Measurements from ENCODE around the gene WDR49. TPM values are rescaled to one million over a fixed set of nuclear protein-coding genes. Genes with fewer than 3 reads are reported as not detected.

The WDR49 gene
- total RNA-seq, 1 experiment from 2014 or later: 1.4 TPM

DNA sequence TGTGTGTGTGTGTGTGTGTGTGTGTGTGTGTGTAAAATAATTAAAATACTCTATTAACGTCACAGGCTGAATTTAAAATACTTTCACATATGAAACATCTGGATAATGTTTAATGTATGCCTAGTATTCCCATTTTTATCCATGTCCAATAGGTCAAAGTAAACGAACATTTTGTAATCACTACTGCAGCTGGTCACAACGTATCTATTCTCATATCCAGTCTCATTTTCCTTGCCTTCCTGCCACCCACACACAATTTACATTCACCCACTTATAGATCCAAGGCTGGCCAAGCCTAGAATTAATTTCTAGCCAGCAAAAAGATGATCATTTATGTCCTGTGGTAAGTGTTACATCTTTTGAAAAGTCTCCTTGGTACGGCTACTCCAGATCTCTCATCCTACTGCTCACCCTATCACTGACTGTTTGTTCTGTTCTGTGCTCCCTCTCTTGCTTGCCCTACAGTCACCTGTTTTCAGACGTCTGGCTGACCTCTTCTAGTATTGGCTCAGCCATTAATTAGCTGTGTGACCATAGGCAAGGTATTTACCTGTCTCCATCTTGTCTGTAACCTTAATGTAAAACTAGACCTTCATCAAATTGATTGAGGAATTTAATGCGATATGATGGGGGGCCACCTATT is 197.5 kb downstream of the WDR49 start:
- no peaks in the 10 kb centered on the region for H3K4me1 Mint-ChIP-seq (ENCODE audit: low read depth, unreplicated experiment)
- intact Hi-C loops (cut with micrococcal nuclease; ENCODE audit: unreplicated experiment): no loop called here

DNA sequence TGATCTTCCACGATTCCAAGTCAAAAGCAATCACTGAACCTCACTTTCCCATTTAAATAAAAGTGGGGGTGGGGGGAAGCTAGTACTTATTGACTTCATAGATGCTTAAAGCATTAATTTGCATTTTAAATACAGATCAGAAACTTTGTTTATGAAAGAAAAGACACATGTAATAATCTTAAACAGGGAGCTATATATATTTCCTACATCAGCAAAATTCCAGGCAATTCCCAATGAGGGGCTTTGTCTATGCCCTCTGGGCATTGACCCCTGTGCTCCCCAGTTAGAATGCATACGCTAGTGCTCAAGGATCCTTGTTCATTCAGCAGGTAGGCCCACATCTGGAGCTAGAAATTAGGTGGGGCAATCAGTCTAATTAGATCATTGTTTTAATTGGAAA is 199.9 kb downstream of the WDR49 start:
- Mint-ChIP-seq H3K4me1 (ENCODE audit: low read depth, unreplicated experiment) (no peaks in the 10 kb centered on the region), H3K27ac (ENCODE audit: unreplicated experiment) (no peak overlapping the region), H3K36me3 (ENCODE audit: insufficient read depth, unreplicated experiment) (no peaks in the 10 kb centered on the region), H3K9me3 (ENCODE audit: low read depth, unreplicated experiment) (peaks cover 2% of the 10 kb centered on the region), H3K27me3 (ENCODE audit: unreplicated experiment) (no peaks in the 10 kb centered on the region), H3K4me3 (ENCODE audit: low read depth, unreplicated experiment) (no peak overlapping the region)
- TF ChIP-seq, protein P1, sequence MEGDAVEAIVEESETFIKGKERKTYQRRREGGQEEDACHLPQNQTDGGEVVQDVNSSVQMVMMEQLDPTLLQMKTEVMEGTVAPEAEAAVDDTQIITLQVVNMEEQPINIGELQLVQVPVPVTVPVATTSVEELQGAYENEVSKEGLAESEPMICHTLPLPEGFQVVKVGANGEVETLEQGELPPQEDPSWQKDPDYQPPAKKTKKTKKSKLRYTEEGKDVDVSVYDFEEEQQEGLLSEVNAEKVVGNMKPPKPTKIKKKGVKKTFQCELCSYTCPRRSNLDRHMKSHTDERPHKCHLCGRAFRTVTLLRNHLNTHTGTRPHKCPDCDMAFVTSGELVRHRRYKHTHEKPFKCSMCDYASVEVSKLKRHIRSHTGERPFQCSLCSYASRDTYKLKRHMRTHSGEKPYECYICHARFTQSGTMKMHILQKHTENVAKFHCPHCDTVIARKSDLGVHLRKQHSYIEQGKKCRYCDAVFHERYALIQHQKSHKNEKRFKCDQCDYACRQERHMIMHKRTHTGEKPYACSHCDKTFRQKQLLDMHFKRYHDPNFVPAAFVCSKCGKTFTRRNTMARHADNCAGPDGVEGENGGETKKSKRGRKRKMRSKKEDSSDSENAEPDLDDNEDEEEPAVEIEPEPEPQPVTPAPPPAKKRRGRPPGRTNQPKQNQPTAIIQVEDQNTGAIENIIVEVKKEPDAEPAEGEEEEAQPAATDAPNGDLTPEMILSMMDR (IDR thresholded peaks at IDR 0.05; ENCODE audit: unreplicated experiment): no peak
- CTCF ChIA-PET: interaction anchor here (0.6 to 0.8 kb wide), 2 partner anchors 9 to 65 kb away, joined by 3 to 4 read pairs; no protein-coding TSS in a partner anchor
- intact Hi-C loops (cut with micrococcal nuclease; ENCODE audit: unreplicated experiment): no loop called here
- no TSS peak for BruUV-seq (replicated peaks)
- DNase-seq: no peak

More for the DNA sequence above, 197.5 kb downstream of the WDR49 start:
- CTCF ChIA-PET: no interaction called here
- H3K27me3 Mint-ChIP-seq (ENCODE audit: unreplicated experiment): no peaks in the 10 kb centered on the region
- no peaks in the 10 kb centered on the region for H3K36me3 Mint-ChIP-seq (ENCODE audit: insufficient read depth, unreplicated experiment)
- DNase-seq: no peak
- BruUV-seq (replicated peaks): no TSS peak
- no peak overlapping the region for H3K27ac Mint-ChIP-seq (ENCODE audit: unreplicated experiment)
- peaks cover 2% of the 10 kb centered on the region for H3K9me3 Mint-ChIP-seq (ENCODE audit: low read depth, unreplicated experiment)
- TF ChIP-seq, protein P1 (IDR thresholded peaks at IDR 0.05; ENCODE audit: unreplicated experiment): no peak
- H3K4me3 Mint-ChIP-seq (ENCODE audit: low read depth, unreplicated experiment): no peak overlapping the region

DNA sequence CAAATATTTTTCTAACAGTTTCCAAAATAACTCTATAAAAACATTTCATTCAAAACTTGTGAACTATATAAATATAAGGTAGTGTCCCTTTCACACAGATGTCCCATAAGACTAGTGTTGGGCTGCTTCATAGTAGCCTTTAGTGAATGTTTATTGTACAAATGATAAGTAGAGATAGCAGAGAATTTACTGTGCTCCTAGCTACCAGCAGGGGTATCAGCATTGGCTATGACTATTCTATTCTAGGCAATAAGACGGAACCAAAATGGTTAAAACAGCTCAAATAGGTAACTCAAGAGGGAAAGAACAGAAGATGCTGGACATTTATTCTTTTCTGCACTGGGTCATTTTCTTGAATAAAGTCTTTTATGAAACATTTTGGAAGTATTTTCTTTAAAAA is 202.5 kb downstream of the WDR49 start:
- no peak overlapping the region for H3K4me3 Mint-ChIP-seq (ENCODE audit: low read depth, unreplicated experiment)
- no peaks in the 10 kb centered on the region for H3K36me3 Mint-ChIP-seq (ENCODE audit: insufficient read depth, unreplicated experiment)
- H3K27me3 Mint-ChIP-seq (ENCODE audit: unreplicated experiment): no peaks in the 10 kb centered on the region
- H3K27ac Mint-ChIP-seq (ENCODE audit: unreplicated experiment): no peak overlapping the region
- intact Hi-C loops (cut with micrococcal nuclease; ENCODE audit: unreplicated experiment): no loop called here
- CTCF ChIA-PET: no interaction called here
- TF ChIP-seq, protein P1 (IDR thresholded peaks at IDR 0.05; ENCODE audit: unreplicated experiment): no peak
- no TSS peak for BruUV-seq (replicated peaks)
- H3K4me1 Mint-ChIP-seq (ENCODE audit: low read depth, unreplicated experiment): no peaks in the 10 kb centered on the region
- no peaks in the 10 kb centered on the region for H3K9me3 Mint-ChIP-seq (ENCODE audit: low read depth, unreplicated experiment)
- no peak for DNase-seq

DNA sequence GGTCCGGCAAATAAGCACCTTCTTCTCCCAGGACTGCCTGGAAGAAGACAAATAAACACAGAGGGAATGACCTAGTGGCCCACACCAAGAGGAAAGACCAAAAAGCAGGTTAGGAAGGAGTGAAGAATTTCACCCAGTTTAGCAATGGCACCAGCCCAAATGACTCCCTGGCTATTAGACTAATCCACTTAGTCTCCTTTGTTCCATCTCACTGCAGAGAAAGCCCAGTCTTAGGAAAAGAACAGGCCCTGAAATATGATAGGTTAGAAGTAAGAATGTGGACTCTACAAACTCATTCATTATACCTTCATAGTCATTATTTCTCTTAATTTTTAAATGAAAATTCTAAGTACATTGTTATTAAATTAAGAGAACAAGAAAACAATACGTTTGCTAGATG is 203.1 kb downstream of the WDR49 start:
- Mint-ChIP-seq H3K27me3 (ENCODE audit: unreplicated experiment) (no peaks in the 10 kb centered on the region), H3K36me3 (ENCODE audit: insufficient read depth, unreplicated experiment) (no peaks in the 10 kb centered on the region), H3K4me3 (ENCODE audit: low read depth, unreplicated experiment) (no peak overlapping the region), H3K9me3 (ENCODE audit: low read depth, unreplicated experiment) (no peaks in the 10 kb centered on the region), H3K4me1 (ENCODE audit: low read depth, unreplicated experiment) (no peaks in the 10 kb centered on the region), H3K27ac (ENCODE audit: unreplicated experiment) (no peak overlapping the region)
- CTCF ChIA-PET: no interaction called here
- no TSS peak for BruUV-seq (replicated peaks)
- intact Hi-C loops (cut with micrococcal nuclease; ENCODE audit: unreplicated experiment): no loop called here
- TF ChIP-seq, protein P1 (IDR thresholded peaks at IDR 0.05; ENCODE audit: unreplicated experiment): no peak
- no peak for DNase-seq
